Measurements from ENCODE around the gene PRSS38. TPM values are rescaled to one million over a fixed set of nuclear protein-coding genes. Genes with fewer than 3 reads are reported as not detected.

PRSS38 gene
- total RNA-seq, 1 donor from 2014 or later: not detected

- TF ChIP-seq, protein P1, sequence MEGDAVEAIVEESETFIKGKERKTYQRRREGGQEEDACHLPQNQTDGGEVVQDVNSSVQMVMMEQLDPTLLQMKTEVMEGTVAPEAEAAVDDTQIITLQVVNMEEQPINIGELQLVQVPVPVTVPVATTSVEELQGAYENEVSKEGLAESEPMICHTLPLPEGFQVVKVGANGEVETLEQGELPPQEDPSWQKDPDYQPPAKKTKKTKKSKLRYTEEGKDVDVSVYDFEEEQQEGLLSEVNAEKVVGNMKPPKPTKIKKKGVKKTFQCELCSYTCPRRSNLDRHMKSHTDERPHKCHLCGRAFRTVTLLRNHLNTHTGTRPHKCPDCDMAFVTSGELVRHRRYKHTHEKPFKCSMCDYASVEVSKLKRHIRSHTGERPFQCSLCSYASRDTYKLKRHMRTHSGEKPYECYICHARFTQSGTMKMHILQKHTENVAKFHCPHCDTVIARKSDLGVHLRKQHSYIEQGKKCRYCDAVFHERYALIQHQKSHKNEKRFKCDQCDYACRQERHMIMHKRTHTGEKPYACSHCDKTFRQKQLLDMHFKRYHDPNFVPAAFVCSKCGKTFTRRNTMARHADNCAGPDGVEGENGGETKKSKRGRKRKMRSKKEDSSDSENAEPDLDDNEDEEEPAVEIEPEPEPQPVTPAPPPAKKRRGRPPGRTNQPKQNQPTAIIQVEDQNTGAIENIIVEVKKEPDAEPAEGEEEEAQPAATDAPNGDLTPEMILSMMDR (IDR thresholded peaks at IDR 0.05): no peak
- no peak for DNase-seq (ENCODE audit: low spot score in 2 of 2)
These were observed 1.4 kb downstream of the PRSS38 start for GRCh38 chr1:227816750-227817446.

DNA sequence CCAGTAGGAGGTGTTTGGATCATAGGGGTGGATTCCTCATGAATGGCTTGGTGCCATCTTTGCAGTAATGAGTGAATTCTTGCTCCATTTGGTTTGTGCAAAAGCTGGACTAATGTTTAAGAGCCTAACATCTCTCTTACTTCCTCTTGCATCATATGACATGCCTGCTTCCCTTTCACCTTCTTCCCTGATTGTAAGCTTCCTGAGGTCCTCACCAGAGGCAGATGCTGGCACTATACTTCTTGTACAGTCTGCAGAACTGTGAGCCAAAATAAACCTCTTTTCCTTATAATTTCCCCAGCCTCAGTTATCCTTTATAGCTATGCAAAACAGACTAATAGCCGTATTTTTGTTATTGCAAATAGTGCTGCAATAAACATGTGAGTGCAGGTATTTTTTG is 8.1 kb downstream of the PRSS38 start:
- no peaks in the 10 kb centered on the region for H3K27me3 ChIP-seq
- no peak overlapping the region for H3K27ac ChIP-seq
- intact Hi-C loops (cut with DNase I): no loop called here
- DNase-seq (ENCODE audit: low spot score in 2 of 2): no peak
- H3K9me3 ChIP-seq: peaks cover 0 to 9% of the 10 kb centered on the region in 2 donors
- TF ChIP-seq, protein P1 (IDR thresholded peaks at IDR 0.05): no peak
- H3K36me3 ChIP-seq: no peaks in the 10 kb centered on the region
- no peaks in the 10 kb centered on the region for H3K4me1 ChIP-seq
- H3K4me3 ChIP-seq: no peak overlapping the region

More at GRCh38 chr1:227816750-227817446, 1.4 kb downstream of the PRSS38 start:
- no peaks in the 10 kb centered on the region for H3K36me3 ChIP-seq
- intact Hi-C loops (cut with DNase I): no loop called here
- no peaks in the 10 kb centered on the region for H3K4me1 ChIP-seq
- H3K4me3 ChIP-seq: no peak overlapping the region
- no peak overlapping the region for H3K27ac ChIP-seq
- H3K27me3 ChIP-seq: no peaks in the 10 kb centered on the region
- H3K9me3 ChIP-seq: peaks cover 0 to 10% of the 10 kb centered on the region in 2 donors

DNA sequence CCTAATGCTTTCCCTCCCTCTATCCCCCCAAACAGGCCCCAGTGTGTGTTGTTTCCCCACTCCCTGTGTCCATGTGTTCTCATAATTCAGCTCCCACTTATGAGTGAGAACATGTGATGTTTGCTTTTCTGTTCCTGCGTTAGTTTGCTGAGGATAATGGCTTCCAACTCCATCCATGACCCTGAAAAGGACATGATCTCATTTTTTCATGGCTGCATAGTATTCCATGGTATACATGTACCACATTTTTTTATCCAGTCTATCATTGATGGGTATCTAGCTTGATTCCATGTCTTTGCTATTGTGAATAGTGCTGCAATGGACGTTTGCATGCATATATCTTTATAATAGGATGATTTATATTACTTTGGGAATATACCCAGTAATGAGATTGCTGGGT is 8.7 kb downstream of the PRSS38 start:
- Histone ChIP-seq H3K27me3 (no peaks in the 10 kb centered on the region), H3K4me1 (no peaks in the 10 kb centered on the region), H3K36me3 (no peaks in the 10 kb centered on the region), H3K9me3 (peaks cover 0 to 14% of the 10 kb centered on the region in 2 donors), H3K27ac (no peak overlapping the region), H3K4me3 (no peak overlapping the region)
- DNase-seq (ENCODE audit: low spot score in 2 of 2): no peak
- intact Hi-C loops (cut with DNase I): no loop called here
- TF ChIP-seq, protein P1 (IDR thresholded peaks at IDR 0.05): no peak

DNA sequence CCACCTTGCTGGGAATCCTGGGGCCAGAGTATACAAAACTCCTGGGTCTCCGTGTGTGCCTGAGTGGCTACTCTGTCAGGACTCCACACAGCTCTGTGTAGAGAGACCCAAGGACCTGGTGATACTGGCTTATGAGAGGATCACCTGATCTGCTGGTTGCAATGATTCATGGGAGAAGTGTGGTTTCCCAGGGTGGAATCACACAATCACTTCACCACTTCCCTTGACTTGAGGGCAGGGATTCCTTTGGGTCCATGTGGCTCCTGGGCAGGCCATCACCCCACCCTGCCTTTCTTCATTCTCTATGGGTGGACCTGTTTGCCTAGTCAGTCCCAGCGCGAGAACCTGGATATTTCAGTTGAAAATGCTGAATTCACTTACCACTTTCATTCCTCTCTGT is 13.3 kb downstream of the PRSS38 start:
- no peak overlapping the region for H3K27ac ChIP-seq
- no peak for DNase-seq (ENCODE audit: low spot score in 2 of 2)
- TF ChIP-seq, protein P1 (IDR thresholded peaks at IDR 0.05): no peak
- H3K4me3 ChIP-seq: no peak overlapping the region
- no peaks in the 10 kb centered on the region for H3K36me3 ChIP-seq
- H3K9me3 ChIP-seq: peaks cover 0 to 6% of the 10 kb centered on the region in 2 donors
- intact Hi-C loops (cut with DNase I): no loop called here
- H3K27me3 ChIP-seq: no peaks in the 10 kb centered on the region
- no peaks in the 10 kb centered on the region for H3K4me1 ChIP-seq

DNA sequence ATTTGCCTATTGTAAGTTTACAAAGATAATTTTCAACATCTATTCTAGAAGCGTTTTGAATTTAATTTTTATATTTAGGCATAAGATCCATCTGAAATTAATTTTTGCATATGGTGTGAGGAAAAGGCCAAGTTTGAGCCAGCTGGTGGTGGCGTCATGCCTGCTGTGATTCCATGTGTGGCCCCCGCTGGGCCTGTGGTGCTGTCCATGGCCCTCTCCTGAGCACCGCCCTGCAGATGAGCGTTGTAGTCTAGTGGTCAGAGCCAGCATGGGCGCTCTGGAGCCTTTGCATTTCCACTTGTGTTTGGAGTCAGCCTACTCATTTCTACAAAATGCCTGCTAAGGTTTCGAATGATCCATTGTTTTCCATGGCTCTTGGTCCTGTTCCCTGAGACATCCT is 22.7 kb downstream of the PRSS38 start:
- Histone ChIP-seq H3K27me3 (no peaks in the 10 kb centered on the region), H3K4me3 (no peak overlapping the region), H3K27ac (no peak overlapping the region), H3K4me1 (no peaks in the 10 kb centered on the region), H3K36me3 (no peaks in the 10 kb centered on the region), H3K9me3 (no peaks in the 10 kb centered on the region)
- no peak for DNase-seq (ENCODE audit: low spot score in 2 of 2)
- TF ChIP-seq, protein P1 (IDR thresholded peaks at IDR 0.05): no peak
- intact Hi-C loops (cut with DNase I): no loop called here
